Measurements from ENCODE around the gene RPS14.

Gene RPS14

DNA sequence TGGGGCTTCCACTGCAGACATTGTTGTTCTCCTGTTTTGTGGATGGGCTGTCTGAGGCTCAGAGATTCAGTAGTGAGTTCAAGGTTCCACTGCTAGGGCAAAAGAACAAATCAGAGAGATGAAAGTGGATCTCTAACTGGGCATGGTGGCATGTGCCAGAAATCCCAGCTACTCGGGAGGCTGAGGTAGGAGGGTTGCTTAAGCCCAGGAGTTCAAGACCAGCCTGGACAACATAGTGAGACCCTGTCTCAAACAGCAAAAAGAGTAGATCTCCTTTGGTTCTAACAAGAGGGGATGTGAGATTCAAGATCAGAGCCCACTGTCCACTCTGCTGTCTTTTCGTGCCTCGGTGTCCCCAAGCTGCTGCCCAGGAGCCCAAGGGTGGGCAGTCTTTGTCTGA lies 46.6 kb upstream of the RPS14 start:
- H3K4me3 ChIP-seq (ENCODE audit: low read depth, low read length) = no peak overlapping the region
- no peak for DNase-seq (ENCODE audit: low read depth)
- TF ChIP-seq, protein P1, sequence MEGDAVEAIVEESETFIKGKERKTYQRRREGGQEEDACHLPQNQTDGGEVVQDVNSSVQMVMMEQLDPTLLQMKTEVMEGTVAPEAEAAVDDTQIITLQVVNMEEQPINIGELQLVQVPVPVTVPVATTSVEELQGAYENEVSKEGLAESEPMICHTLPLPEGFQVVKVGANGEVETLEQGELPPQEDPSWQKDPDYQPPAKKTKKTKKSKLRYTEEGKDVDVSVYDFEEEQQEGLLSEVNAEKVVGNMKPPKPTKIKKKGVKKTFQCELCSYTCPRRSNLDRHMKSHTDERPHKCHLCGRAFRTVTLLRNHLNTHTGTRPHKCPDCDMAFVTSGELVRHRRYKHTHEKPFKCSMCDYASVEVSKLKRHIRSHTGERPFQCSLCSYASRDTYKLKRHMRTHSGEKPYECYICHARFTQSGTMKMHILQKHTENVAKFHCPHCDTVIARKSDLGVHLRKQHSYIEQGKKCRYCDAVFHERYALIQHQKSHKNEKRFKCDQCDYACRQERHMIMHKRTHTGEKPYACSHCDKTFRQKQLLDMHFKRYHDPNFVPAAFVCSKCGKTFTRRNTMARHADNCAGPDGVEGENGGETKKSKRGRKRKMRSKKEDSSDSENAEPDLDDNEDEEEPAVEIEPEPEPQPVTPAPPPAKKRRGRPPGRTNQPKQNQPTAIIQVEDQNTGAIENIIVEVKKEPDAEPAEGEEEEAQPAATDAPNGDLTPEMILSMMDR (conservative IDR thresholded peaks at IDR 0.05; ENCODE audit: low read depth, low read length) = no peak

DNA sequence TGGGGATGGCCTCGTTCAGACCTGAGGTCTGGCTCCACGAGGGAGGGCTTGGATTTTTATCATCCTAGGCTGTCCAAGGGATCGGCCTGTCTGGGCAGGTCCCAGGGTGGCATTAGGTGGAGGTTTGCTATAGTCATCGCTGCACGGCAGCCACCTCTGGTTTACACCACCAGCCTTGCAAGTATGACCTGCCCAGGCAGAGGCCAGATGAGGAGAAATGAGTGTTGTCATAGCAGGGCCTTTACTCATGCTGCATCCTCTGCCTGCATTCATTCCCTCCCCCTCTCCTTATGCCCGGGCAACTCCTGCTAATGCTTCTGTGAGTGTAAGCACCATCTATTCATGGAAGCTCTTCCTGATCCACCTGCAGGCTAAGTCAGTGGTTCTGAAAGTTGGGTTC lies 43.1 kb upstream of the RPS14 start:
- H3K4me3 ChIP-seq (ENCODE audit: low read depth, low read length) = no peak overlapping the region
- peak; percentile 69 for DNase-seq (ENCODE audit: low read depth)
- TF ChIP-seq, protein P1 (conservative IDR thresholded peaks at IDR 0.05; ENCODE audit: low read depth, low read length) = no peak

DNA sequence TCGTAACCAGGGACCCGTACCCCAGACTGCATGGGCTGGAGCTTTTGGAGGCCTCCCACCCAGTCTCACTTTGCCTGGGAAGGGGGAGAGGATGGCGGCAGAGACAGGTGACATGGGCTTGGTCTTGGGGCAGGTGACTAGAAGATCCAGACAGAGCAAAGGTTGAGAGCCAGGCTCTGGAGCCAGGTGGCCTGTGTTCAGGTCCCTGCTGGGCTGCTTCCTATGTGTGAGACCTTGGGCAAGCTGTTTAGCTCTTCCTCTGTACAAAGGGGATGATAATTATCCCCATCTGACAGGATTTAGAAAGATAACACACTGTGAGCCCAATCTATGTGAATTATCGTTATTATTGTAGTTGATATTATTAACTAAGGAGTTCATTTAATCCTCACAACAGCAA lies 42.3 kb upstream of the RPS14 start:
- H3K4me3 ChIP-seq (ENCODE audit: low read depth, low read length) = no peak overlapping the region
- DNase-seq (ENCODE audit: low read depth) = no peak
- TF ChIP-seq, protein P1 (conservative IDR thresholded peaks at IDR 0.05; ENCODE audit: low read depth, low read length) = no peak

DNA sequence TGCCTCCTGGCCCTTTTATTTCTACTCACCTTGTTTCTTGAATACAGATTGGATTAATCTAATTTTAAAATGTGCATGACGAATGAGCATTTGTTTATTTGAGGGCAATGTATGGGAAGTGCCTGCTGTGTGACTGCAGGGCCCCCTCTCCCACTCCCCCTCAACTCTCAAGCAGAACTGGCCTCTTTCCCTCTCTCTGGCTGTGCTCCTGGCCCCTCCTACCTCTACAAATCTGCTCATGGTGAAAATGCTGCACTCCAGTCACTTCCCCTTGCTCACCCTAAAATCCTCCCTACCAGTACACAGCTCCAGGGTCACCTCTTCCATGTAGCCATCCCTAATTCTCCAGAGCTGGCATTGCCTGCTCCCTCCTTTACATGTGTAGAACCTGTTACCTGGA lies 41.2 kb upstream of the RPS14 start:
- H3K4me3 ChIP-seq (ENCODE audit: low read depth, low read length) = no peak overlapping the region
- TF ChIP-seq, protein P1 (conservative IDR thresholded peaks at IDR 0.05; ENCODE audit: low read depth, low read length) = no peak
- no peak for DNase-seq (ENCODE audit: low read depth)

DNA sequence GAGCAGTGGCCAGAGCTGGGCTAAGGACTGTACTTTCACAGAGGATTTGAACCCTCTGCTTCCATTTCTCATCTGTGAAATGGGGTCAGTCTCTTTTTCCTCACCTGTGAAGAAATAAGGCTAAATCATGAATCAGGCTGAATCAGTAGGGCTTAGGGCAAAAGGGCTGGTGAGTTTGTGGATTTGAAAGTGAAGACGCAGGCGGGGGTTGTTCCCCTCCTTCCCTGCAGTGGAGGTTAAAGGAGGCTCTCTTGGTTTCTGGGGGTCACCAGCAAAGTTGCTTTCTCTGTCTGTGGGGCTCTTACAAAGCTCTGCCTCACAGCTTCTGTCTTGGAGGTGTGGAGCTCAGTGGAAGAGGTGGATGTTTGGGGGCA lies 40.7 kb upstream of the RPS14 start:
- TF ChIP-seq, protein P1 (conservative IDR thresholded peaks at IDR 0.05; ENCODE audit: low read depth, low read length) = no peak
- no peak for DNase-seq (ENCODE audit: low read depth)
- H3K4me3 ChIP-seq (ENCODE audit: low read depth, low read length) = no peak overlapping the region

DNA sequence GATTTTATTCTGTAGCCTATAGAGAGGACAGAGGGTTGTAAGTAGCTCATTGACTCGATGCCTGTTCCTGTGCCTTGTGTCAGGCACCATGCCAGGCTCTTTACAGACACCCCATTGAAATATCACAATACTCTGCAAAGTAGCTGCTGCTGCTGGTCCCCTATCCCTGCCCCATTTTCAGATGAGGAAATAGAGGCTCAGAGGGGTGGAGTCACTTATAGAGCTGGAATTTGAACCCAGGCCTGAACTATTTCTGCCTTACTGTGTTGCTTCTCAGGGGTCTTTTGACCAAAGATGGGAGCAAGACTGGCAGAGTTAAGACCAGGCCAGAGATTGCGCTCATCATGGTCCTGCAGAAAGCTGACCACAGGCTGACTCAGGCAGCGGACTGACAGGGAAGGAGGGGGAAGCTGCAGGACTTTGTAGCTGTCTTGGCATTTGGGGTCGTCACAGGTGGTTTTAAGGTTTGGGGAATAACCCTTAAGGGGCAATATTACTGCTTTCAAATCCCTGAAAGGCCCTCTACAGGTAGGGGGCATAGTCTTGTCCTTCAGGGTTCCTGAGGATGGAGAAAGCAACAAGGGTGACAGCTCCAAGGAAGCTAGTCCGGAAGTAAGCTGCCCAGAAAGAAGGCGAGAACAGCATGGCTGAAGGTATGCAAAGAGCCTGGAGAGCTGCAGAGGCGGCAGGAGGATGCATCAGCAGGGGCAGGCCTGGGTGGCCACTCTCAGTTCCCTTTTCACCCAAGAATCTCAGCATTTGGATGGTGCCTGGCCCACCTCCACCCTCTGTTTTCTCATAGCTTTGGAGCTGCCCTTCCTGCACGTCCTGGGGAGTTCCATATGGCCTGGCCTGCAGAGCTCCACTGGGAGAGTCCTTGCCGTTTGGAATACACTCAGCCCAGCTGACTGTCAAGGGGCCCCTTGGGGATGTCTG lies 40.1 kb upstream of the RPS14 start:
- no peak overlapping the region for H3K4me3 ChIP-seq (ENCODE audit: low read depth, low read length)
- TF ChIP-seq, protein P1 (conservative IDR thresholded peaks at IDR 0.05; ENCODE audit: low read depth, low read length) = no peak
- DNase-seq (ENCODE audit: low read depth) = peak; percentile 51

All from choroid plexus epithelial cell (primary cell).